Measurements from ENCODE around the gene SLC30A4.

The SLC30A4 gene

DNA sequence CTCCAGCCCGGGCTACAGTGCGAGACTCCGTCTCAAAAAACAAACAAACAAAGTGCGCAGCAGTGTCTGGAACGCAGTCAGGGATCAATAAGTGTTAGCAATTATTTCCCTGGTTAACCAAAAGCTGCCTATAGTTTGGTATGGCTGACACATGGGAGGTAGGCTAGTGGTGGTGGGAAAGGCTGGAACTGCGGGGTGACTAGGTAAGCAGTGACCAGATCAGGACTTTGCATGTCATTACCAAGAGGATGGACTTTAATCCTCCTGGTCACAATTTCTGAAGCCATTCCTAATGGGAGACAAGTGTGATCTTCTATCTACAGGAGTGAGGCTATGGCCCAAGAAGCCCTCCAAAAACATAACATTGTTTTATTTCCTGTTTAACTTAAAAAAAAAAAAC lies 47.8 kb downstream of the SLC30A4 start:
- no peak for TF ChIP-seq GATA3 (IDR thresholded peaks at IDR 0.05; ENCODE audit: low read depth, low read length)
- no peak for TF ChIP-seq GATA2 (IDR thresholded peaks at IDR 0.05; ENCODE audit: low read depth, low read length)

DNA sequence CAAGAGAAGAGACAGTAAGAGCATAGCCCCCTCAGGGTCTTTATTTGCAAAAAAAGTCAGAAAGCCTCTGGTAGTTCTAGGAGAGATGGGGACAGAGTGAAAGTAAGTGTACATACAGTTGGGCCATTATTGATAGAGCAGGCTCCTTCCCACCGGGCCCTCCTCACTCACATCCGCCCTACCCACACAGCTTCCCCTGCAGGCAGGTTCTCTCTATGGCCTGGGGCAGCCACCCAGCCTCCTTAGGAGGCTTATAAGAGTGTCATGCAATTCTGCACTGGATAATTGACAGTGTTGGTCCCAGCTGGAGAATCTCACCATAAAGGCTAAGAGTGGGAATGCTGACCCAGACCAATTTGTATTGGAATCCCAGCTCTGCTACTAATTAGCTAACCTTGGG lies 49.5 kb downstream of the SLC30A4 start:
- no peak for TF ChIP-seq GATA3 (IDR thresholded peaks at IDR 0.05; ENCODE audit: low read depth, low read length)
- no peak for TF ChIP-seq GATA2 (IDR thresholded peaks at IDR 0.05; ENCODE audit: low read depth, low read length)

DNA sequence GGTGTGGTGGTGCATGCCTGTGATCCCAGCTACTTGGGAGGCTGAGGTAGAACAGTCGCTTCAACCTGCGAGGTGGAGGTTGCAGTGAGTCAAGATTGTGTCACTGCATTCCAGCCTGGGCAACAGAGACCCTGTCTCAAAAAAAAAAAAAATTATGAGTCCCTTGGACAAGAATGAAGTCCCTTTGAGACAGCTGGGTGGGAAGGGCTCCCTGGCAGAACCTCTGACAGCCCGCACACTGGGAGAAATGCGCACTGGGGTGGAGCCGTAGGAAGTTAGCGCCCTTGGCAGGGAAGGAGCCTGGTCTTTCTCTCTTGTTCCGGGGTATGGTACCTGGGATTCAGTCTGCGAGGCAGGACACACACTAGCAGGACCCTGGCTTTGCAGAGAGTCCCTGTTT lies 51.4 kb downstream of the SLC30A4 start:
- TF ChIP-seq GATA2 (IDR thresholded peaks at IDR 0.05; ENCODE audit: low read depth, low read length) = no peak
- no peak for TF ChIP-seq GATA3 (IDR thresholded peaks at IDR 0.05; ENCODE audit: low read depth, low read length)

GRCh38 chr15:45469441-45469840 lies 53.1 kb downstream of the SLC30A4 start:
- TF ChIP-seq GATA3 (IDR thresholded peaks at IDR 0.05; ENCODE audit: low read depth, low read length) = no peak
- TF ChIP-seq GATA2 (IDR thresholded peaks at IDR 0.05; ENCODE audit: low read depth, low read length) = no peak

- no peak for TF ChIP-seq GATA2 (IDR thresholded peaks at IDR 0.05; ENCODE audit: low read depth, low read length)
- no peak for TF ChIP-seq GATA3 (IDR thresholded peaks at IDR 0.05; ENCODE audit: low read depth, low read length)
Observed at GRCh38 chr15:45469027-45469426, 53.5 kb downstream of the SLC30A4 start.

GRCh38 chr15:45468294-45468693 lies 54.3 kb downstream of the SLC30A4 start:
- TF ChIP-seq GATA2 (IDR thresholded peaks at IDR 0.05; ENCODE audit: low read depth, low read length) (no peak), GATA3 (IDR thresholded peaks at IDR 0.05; ENCODE audit: low read depth, low read length) (no peak)

DNA sequence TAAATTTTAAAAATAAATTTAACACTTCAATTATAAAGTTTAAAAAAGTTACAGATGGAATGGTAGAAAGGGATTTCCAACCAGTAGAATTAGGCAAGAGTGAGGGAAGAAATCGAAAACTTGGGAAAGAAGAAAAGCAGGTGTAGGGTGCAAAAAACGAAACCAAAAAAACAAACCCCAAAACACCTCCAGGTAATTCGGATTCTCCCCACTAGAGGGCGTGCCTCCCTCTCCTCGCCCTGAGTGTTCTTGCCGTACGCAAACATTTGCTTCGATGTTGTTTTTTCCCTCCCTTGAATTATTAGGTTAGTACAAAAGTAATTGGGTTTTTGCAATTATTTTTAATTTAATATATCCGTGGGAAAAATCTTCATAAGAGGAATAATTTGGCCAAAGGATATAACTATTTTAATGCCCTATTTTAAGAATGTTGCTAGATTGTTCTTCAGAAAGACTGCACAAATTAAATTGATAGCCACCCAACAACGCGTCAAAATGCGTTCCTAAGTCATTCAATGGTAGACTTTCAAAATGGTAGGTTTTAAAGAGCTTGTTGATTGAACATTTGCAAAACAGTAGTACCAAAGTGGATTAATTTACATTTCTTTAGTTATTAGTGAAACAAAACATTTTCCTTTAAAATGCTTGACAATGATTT lies 63.7 kb downstream of the SLC30A4 start:
- TF ChIP-seq GATA3 (IDR thresholded peaks at IDR 0.05; ENCODE audit: low read depth, low read length) (no peak), GATA2 (IDR thresholded peaks at IDR 0.05; ENCODE audit: low read depth, low read length) (no peak)

DNA sequence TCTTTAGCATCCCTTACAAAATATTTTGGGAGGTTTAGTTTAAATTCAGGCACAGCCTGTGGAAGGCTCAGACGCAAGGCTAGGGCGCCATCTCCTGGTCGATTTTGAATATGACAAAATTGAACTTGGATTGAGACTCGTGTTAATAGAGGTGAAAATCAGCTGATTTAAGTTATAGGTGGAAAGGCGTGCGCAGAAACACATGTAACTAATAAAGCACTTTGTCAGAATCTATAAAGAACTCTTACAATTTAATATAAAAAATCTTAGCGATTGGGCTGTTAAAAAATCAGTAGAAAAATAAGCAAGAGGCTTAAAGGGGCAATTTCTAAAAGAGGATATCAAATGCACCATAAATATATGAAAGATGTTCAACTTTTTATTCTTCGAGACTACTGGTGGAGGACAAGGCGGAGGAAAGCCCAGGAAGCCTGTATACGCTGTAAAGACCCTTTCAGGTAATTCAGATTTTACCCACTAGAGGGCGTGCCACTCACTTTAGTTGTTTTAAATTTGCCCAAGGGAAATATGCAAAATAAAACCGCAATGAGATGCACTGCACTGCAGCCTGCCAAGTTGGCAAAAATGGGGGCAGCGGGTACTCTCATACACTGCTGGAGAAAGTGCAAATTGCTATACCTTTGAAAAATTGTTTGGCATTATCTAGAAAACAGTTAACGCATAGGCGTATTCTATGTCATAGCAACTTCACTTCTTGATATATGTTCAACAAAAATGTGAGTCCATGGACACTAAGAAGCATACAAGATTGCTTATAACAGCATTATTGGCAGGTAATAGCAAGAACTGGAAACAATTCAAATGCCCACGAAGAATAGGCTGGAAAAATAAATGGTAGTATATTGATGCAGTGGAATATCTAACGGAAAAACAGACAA lies 64.7 kb downstream of the SLC30A4 start:
- TF ChIP-seq GATA2 (IDR thresholded peaks at IDR 0.05; ENCODE audit: low read depth, low read length) (no peak; the same call in 1 of the 2 replicates), GATA3 (IDR thresholded peaks at IDR 0.05; ENCODE audit: low read depth, low read length) (no peak)

DNA sequence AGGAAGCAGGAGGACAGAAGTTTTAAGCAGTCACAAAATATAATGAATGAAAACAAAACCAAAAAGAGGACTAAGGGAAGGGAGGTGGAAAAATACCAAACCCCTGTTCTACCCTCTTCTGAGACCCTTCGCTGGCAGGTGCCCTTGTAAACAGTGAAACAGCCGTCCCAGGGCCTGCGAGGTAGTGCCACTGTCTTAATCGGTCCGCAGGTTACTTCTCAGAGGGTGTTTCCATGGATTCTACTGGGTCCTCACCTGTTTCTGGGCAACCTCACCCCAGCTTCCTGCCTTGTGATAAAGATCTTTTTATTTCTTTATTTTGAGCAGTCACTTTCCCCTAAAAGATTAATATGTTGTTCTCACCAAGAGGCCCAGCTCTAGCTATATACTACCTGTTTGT lies 65.3 kb downstream of the SLC30A4 start:
- no peak for TF ChIP-seq GATA3 (IDR thresholded peaks at IDR 0.05; ENCODE audit: low read depth, low read length)
- peak; percentile 33; the same call in 1 of the 2 replicates for TF ChIP-seq GATA2 (IDR thresholded peaks at IDR 0.05; ENCODE audit: low read depth, low read length)

DNA sequence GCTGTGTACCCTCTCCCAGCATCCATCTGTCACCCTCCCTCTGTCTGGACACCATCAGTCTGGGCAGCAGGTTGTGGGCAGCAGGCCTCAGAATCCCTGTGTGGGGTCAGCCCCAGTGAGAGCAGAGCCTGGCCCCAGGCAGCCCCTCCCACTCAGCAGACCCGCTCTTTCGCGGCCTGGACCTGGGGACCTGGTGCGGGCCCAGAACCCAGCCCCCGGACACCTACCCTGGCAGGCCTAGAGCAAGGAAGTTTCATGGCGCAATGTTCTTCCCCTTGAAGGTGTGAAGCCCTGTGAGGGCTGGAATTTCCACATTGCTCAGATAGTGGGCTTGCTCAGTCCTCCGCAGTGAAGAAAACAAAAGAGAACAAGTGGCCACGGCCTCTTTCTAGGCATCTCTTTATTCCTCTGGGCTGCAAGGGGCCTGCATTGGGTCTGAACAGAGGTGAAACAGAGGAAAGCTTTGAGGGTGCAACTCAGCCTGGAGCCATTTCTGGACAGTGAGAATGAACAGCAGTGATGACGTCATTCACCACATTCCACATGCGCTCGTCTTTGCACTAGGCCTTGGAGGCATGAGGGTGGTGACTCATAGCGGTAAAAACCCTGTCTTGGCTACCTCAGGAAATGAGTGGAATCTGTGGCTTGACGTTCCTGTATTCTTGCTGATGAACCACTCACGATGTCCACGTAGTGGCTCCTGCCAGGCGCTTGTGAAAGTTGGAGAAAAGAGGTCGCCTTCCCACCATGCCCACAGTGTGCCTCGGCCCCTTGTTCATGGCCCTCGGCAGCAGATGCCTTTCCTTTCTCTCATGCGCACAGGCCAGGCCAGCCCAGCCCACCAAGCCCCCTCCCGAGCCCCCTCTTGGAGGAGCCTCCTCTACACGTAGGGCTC lies 66.1 kb downstream of the SLC30A4 start:
- TF ChIP-seq GATA2 (IDR thresholded peaks at IDR 0.05; ENCODE audit: low read depth, low read length) (no peak), GATA3 (IDR thresholded peaks at IDR 0.05; ENCODE audit: low read depth, low read length) (no peak)

GRCh38 chr15:45454814-45455213 lies 67.7 kb downstream of the SLC30A4 start:
- TF ChIP-seq GATA2 (IDR thresholded peaks at IDR 0.05; ENCODE audit: low read depth, low read length) (no peak), GATA3 (IDR thresholded peaks at IDR 0.05; ENCODE audit: low read depth, low read length) (no peak)

DNA sequence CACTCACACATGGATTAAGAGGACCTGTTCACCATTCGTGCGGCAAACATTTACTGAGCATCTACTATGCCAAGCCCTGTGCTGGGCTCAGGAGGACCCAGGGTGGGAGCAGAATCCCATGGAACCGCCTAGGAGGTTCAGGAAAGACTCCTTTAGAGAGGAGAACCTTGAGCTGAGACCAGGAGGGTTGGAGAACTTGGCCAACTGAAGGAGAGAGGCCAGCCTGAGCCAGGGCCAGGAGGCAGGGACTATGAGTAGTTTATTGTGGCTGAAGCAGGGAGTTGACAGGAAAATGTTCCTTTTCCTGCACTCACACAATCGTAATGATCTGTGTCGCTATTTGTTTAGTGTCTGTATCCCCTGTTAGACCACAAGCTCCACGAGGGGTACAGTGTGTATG lies 71.3 kb downstream of the SLC30A4 start:
- no peak for TF ChIP-seq GATA2 (IDR thresholded peaks at IDR 0.05; ENCODE audit: low read depth, low read length)
- TF ChIP-seq GATA3 (IDR thresholded peaks at IDR 0.05; ENCODE audit: low read depth, low read length) = no peak

DNA sequence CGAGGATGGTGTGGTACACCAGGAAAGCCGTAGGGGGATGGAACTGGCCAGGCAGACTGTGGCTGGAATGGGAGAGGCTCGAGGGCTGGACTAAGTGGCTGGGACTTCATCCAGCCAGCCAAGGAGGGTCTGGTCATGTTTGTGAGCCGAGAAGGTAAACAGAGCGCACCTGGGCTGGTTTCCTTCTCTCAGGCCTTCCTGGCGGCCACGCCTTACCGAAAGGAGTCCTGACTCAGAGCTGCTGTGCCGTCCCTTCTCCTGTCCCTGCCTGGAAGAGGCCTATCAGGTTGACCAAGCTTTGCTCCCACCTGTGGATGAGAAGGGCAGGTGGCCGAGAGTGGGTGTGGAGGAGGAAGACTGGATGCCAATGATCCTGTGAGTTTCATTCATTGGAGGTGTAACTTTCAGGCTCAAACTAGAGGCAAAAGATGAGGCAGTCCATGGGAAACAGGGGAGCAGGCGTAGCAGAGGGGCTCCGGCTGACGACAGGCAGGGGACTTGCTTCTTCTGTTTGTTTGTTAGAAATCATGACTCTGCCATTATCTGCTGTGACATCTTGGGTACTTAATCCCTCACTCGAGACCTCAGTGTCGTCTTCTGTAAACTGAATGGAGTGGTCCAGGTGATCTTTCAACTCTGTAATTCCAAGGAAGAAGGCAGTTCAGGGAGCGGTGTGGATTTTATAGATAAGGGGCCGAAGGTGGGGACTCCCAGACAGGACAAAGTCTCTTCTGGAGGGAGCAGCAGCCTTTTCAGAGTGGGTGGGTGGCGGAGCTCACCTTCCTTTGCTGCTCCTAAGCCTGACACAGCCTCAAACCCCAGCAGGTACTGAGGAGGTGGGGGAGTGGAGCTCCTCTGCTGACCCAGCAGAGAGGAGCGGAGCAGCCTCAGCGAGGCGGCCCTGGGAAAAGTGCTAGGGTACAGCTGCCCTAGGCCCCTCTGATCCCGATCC lies 72.4 kb downstream of the SLC30A4 start:
- TF ChIP-seq GATA2 (IDR thresholded peaks at IDR 0.05; ENCODE audit: low read depth, low read length) (no peak), GATA3 (IDR thresholded peaks at IDR 0.05; ENCODE audit: low read depth, low read length) (no peak)
